Mammary epithelial cell (primary cell): Measurements from ENCODE around the gene URB1.

Experiments
- CTCF ChIP-seq, 2 donors: IDR thresholded peaks in 1 of 2; conservative IDR thresholded peaks in 1 of 2; 2 replicates each; pipeline ENCODE4 v1.5.1; 2011 to 2012; ENCODE audit warnings: inconsistent platforms in 2 of 2, low read length in 2 of 2, mild to moderate bottlenecking in 2 of 2, control low read depth in 1 of 2, low read depth in 1 of 2; ENCODE audit not compliant: insufficient read depth in 1 of 2; ENCODE audit errors: extremely low read depth in 1 of 2
- EZH2 ChIP-seq: IDR thresholded peaks from 2 replicates; pipeline ENCODE4 v1.6.1; 2012; ENCODE audit warnings: low read length, inconsistent platforms, borderline replicate concordance

- TF ChIP-seq CTCF (conservative IDR thresholded peaks at IDR 0.05 in 1 of 2, IDR thresholded peaks at IDR 0.05 in 1 of 2; ENCODE audit: extremely low read depth in 1 of 2, insufficient read depth in 1 of 2, low read depth in 1 of 2, low read length in 2 of 2) (no peak), EZH2 (no peak)
These were observed 31.4 kb upstream of the URB1 start for GRCh38 chr21:32424191-32424535.
